H9 (cell line): ENCODE measurements around the gene LITAFD. TPM values are rescaled to one million over a fixed set of nuclear protein-coding genes. Genes with fewer than 3 reads are reported as not detected.

Experiments
- DNase-seq: peaks from one replicate; pipeline ENCODE4 v3.0.0-alpha.2; 2017
- H2AFZ ChIP-seq: one replicate; pipeline ENCODE4 v1.6.1; 2013; ENCODE audit warnings: mild to moderate bottlenecking, low read length, control low read depth, moderate library complexity
- H2AK5ac ChIP-seq: 2 replicates; pipeline ENCODE4 v1.6.1; 2013; ENCODE audit warnings: low read length, control low read depth, mixed read lengths; ENCODE audit not compliant: insufficient read length
- H2BK120ac ChIP-seq: one replicate; pipeline ENCODE4 v1.6.1; 2013; ENCODE audit warnings: low read depth, mild to moderate bottlenecking, low read length, control low read depth, inconsistent platforms; ENCODE audit not compliant: poor library complexity, severe bottlenecking
- H2BK12ac ChIP-seq: 2 replicates; pipeline ENCODE4 v1.6.1; 2013; ENCODE audit warnings: low read length, control low read depth, mixed read lengths, low read depth; ENCODE audit not compliant: insufficient read length
- H2BK15ac ChIP-seq: 2 replicates; pipeline ENCODE4 v1.6.1; 2013; ENCODE audit warnings: low read depth, low read length, control low read depth
- H2BK20ac ChIP-seq: one replicate; pipeline ENCODE4 v1.6.1; 2013; ENCODE audit warnings: low read depth, mild to moderate bottlenecking, low read length, control low read depth, inconsistent platforms; ENCODE audit not compliant: poor library complexity, severe bottlenecking
- H2BK5ac ChIP-seq: 2 replicates; pipeline ENCODE4 v1.6.1; 2013; ENCODE audit warnings: low read length, control low read depth, mixed read lengths; ENCODE audit not compliant: insufficient read length
- H3K14ac ChIP-seq: 2 replicates; pipeline ENCODE4 v1.6.1; 2013; ENCODE audit warnings: low read length, control low read depth; ENCODE audit not compliant: insufficient read depth
- H3K18ac ChIP-seq: 2 replicates; pipeline ENCODE4 v1.6.1; 2013; ENCODE audit warnings: low read depth, mild to moderate bottlenecking, mixed read lengths, low read length, control low read depth; ENCODE audit not compliant: insufficient read length
- H3K23ac ChIP-seq: 2 replicates; pipeline ENCODE4 v1.6.1; 2013; ENCODE audit warnings: low read length, control low read depth, mixed read lengths, low read depth; ENCODE audit not compliant: insufficient read length
- H3K23me2 ChIP-seq: 2 replicates; pipeline ENCODE4 v1.6.1; 2013; ENCODE audit warnings: low read depth, mild to moderate bottlenecking, mixed read lengths, low read length, control low read depth; ENCODE audit not compliant: insufficient read length, poor library complexity, severe bottlenecking
- H3K27ac ChIP-seq: 2 replicates; pipeline ENCODE4 v1.5.1; 2013; ENCODE audit warnings: low read length, control low read depth, mixed read lengths, low read depth; ENCODE audit not compliant: insufficient read length
- H3K27me3 ChIP-seq: 2 replicates; pipeline ENCODE4 v1.6.1; 2013; ENCODE audit warnings: low read length, control low read depth, inconsistent platforms; ENCODE audit not compliant: insufficient read depth
- H3K4ac ChIP-seq: 2 replicates; pipeline ENCODE4 v1.6.1; 2013; ENCODE audit warnings: low read depth, mild to moderate bottlenecking, control low read depth, inconsistent platforms, low read length, moderate library complexity
- H3K4me1 ChIP-seq: 2 replicates; pipeline ENCODE4 v1.6.1; 2013; ENCODE audit warnings: low read length, control low read depth, inconsistent platforms; ENCODE audit not compliant: insufficient read depth
- H3K4me2 ChIP-seq: 2 replicates; pipeline ENCODE4 v1.6.1; 2013; ENCODE audit warnings: low read length, control low read depth, mixed read lengths; ENCODE audit not compliant: insufficient read length, insufficient read depth
- H3K56ac ChIP-seq: 2 replicates; pipeline ENCODE4 v1.6.1; 2013; ENCODE audit warnings: low read depth, mild to moderate bottlenecking, mixed read lengths, low read length, control low read depth; ENCODE audit not compliant: insufficient read length
- H3K79me1 ChIP-seq: 2 replicates; pipeline ENCODE4 v1.6.1; 2013; ENCODE audit warnings: low read depth, mild to moderate bottlenecking, moderate library complexity, low read length, control low read depth, inconsistent platforms; ENCODE audit not compliant: insufficient read depth, poor library complexity, severe bottlenecking
- H3K79me2 ChIP-seq: 2 replicates; pipeline ENCODE4 v1.6.1; 2013; ENCODE audit warnings: low read length, control low read depth, inconsistent platforms; ENCODE audit not compliant: insufficient read depth
- H3K9ac ChIP-seq: 2 replicates; pipeline ENCODE4 v1.6.1; 2013; ENCODE audit warnings: low read length, control low read depth, mixed read lengths; ENCODE audit not compliant: insufficient read length; ENCODE audit errors: extremely low read depth
- H3K9me3 ChIP-seq: one replicate; pipeline ENCODE4 v1.6.1; 2013; ENCODE audit warnings: low read depth, low read length, inconsistent platforms; ENCODE audit not compliant: control insufficient read depth
- H3T11ph ChIP-seq: one replicate; pipeline ENCODE4 v1.6.1; 2013; ENCODE audit warnings: mild to moderate bottlenecking, low read length, control low read depth, inconsistent platforms
- H4K20me1 ChIP-seq: one replicate; pipeline ENCODE4 v1.6.1; 2013; ENCODE audit not compliant: control insufficient read depth, insufficient read length, insufficient read depth
- H4K5ac ChIP-seq: 2 replicates; pipeline ENCODE4 v1.6.1; 2013; ENCODE audit warnings: low read depth, mild to moderate bottlenecking, mixed read lengths, low read length, control low read depth; ENCODE audit not compliant: insufficient read length
- H4K8ac ChIP-seq: replicated peaks from 2 replicates; pipeline ENCODE4 v1.6.1; 2013; ENCODE audit warnings: low read length, control low read depth, mixed read lengths, low read depth; ENCODE audit not compliant: insufficient read length
- H4K91ac ChIP-seq: 2 replicates; pipeline ENCODE4 v1.6.1; 2013; ENCODE audit warnings: low read depth, mild to moderate bottlenecking, moderate library complexity, mixed read lengths, low read length, control low read depth; ENCODE audit not compliant: insufficient read length
- H3K27ac Mint-ChIP-seq, 3 experiments: 2 replicates in 2 of 3; 3 replicates in 1 of 3; pipeline ENCODE4 v1.8.0; 2020 to 2021; ENCODE audit warnings: mixed read lengths in 3 of 3, mild to moderate bottlenecking in 1 of 3, moderate library complexity in 1 of 3
- H3K27me3 Mint-ChIP-seq: 2 replicates; pipeline ENCODE4 v1.8.0; 2021; ENCODE audit warnings: low read depth, mild to moderate bottlenecking, moderate library complexity, mixed read lengths
- H3K36me3 Mint-ChIP-seq, 3 experiments: 2 replicates in 2 of 3; 3 replicates in 1 of 3; pipeline ENCODE4 v1.8.0; 2020 to 2021; ENCODE audit warnings: low read depth in 3 of 3, mixed read lengths in 3 of 3; ENCODE audit not compliant: insufficient read depth in 1 of 3
- H3K4me1 Mint-ChIP-seq, 2 experiments: 2 replicates each; pipeline ENCODE4 v1.8.0; 2020; ENCODE audit warnings: mixed read lengths in 2 of 2
- H3K4me3 Mint-ChIP-seq, 2 experiments: 2 replicates in 1 of 2; 3 replicates in 1 of 2; pipeline ENCODE4 v1.8.0; 2020 to 2021; ENCODE audit warnings: mild to moderate bottlenecking in 2 of 2, mixed read lengths in 2 of 2, moderate library complexity in 1 of 2
- H3K9me3 Mint-ChIP-seq, 2 experiments: 2 replicates in 1 of 2; 3 replicates in 1 of 2; pipeline ENCODE4 v1.8.0; 2020; ENCODE audit warnings: mild to moderate bottlenecking in 2 of 2, mixed read lengths in 2 of 2, moderate library complexity in 1 of 2
- WGBS: extraction: QIAGEN DNeasy Blood & Tissue Kit; methylation state at CpG from one replicate; pipeline ENCODE4 v1.1.7; 2013; ENCODE audit warnings: missing lambda C conversion rate, low lambda C conversion rate, mixed read lengths; ENCODE audit not compliant: insufficient read length; ENCODE audit errors: extremely low coverage; 5-methylcytosine and 5-hydroxymethylcytosine counted together
- total RNA-seq: library from RNA; stranded (reverse); gene quantifications from 2 replicates; pipeline ENCODE4 v1.2.1, GENCODE V29; 2021
- TF ChIP-seq, protein P1 (sequence below): fragments of 200-600 bp; sonication (generic); conservative IDR thresholded peaks from 3 replicates; pipeline ENCODE4 v1.8.0; 2021; ENCODE audit warnings: antibody characterized with exemption, mild to moderate bottlenecking

LITAFD gene
- total RNA-seq, 1 experiment from 2014 or later, result not detected

DNA sequence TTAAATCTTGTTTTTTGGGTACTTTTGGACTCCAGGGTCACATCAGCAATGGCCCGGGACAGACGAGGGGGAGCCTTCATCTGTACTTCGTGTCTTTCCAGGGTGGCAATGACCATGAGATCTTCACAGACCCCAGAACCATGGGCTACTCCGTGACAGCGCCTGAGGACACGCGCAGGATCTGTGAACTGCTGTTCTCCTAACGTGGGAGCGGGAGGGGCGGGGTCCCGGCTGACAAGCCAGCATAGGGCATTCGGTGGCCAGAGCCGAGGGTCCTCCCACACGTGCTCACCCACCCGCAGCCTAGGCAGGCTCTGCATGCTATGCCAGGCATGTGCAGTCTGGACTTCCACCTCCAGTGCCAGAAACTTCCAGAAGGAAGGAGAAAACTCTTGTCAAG, 34.5 kb upstream of the LITAFD start:
- no peaks in the 10 kb centered on the region for H3K4me1 ChIP-seq
- no peak overlapping the region for H3K23ac ChIP-seq
- H3K27ac ChIP-seq, result no peak overlapping the region
- no peak overlapping the region for H2BK15ac ChIP-seq
- no peaks in the 10 kb centered on the region for H3K23me2 ChIP-seq
- H3K79me2 ChIP-seq, result no peaks in the 10 kb centered on the region
- H3K4ac ChIP-seq, result no peak overlapping the region
- H2BK5ac ChIP-seq, result no peak overlapping the region
- no peak overlapping the region for H2AK5ac ChIP-seq
- H3K9ac ChIP-seq, result no peak overlapping the region
- no peaks in the 10 kb centered on the region; the same call in 1 of the 2 replicates for H3K27me3 Mint-ChIP-seq
- peak; percentile 26 for DNase-seq
- H2AFZ ChIP-seq, result no peak overlapping the region
- peaks cover 31 to 38% of the 10 kb centered on the region in 2 experiments for H3K4me1 Mint-ChIP-seq
- H3K18ac ChIP-seq, result no peak overlapping the region
- no peaks in the 10 kb centered on the region for H3K9me3 ChIP-seq
- H3K56ac ChIP-seq, result no peak overlapping the region
- H2BK20ac ChIP-seq, result no peak overlapping the region
- peaks cover 5% of the 10 kb centered on the region for H4K20me1 ChIP-seq
- no peak overlapping the region for H4K8ac ChIP-seq
- H2BK12ac ChIP-seq, result no peak overlapping the region
- no peak overlapping the region for H4K91ac ChIP-seq
- H3K79me1 ChIP-seq, result no peaks in the 10 kb centered on the region
- H2BK120ac ChIP-seq, result no peak overlapping the region
- TF ChIP-seq, protein P1, sequence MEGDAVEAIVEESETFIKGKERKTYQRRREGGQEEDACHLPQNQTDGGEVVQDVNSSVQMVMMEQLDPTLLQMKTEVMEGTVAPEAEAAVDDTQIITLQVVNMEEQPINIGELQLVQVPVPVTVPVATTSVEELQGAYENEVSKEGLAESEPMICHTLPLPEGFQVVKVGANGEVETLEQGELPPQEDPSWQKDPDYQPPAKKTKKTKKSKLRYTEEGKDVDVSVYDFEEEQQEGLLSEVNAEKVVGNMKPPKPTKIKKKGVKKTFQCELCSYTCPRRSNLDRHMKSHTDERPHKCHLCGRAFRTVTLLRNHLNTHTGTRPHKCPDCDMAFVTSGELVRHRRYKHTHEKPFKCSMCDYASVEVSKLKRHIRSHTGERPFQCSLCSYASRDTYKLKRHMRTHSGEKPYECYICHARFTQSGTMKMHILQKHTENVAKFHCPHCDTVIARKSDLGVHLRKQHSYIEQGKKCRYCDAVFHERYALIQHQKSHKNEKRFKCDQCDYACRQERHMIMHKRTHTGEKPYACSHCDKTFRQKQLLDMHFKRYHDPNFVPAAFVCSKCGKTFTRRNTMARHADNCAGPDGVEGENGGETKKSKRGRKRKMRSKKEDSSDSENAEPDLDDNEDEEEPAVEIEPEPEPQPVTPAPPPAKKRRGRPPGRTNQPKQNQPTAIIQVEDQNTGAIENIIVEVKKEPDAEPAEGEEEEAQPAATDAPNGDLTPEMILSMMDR, result no peak
- no peaks in the 10 kb centered on the region for H3K27me3 ChIP-seq
- H3T11ph ChIP-seq, result no peak overlapping the region
- no peaks in the 10 kb centered on the region; a peak in 2 of 5 replicates for H3K9me3 Mint-ChIP-seq
- peak overlapping the region in 1 of 3 experiments; percentile 62; a peak in 1 of 7 replicates for H3K27ac Mint-ChIP-seq
- no peak overlapping the region for H3K14ac ChIP-seq
- no peak overlapping the region for H3K4me2 ChIP-seq
- no peak overlapping the region for H4K5ac ChIP-seq
- WGBS, result no CpG with 5 or more reads among the region's 15 CpGs
- no peak overlapping the region for H3K4me3 Mint-ChIP-seq
- peaks cover 29 to 74% (median 52%) of the 10 kb centered on the region in 3 experiments for H3K36me3 Mint-ChIP-seq
